SH-SY5Y (cell line): ENCODE results near the gene CD3G.

Experiments
- GATA2 ChIP-seq: IDR thresholded peaks from 2 replicates; pipeline ENCODE4 v1.6.1; 2011; ENCODE audit warnings: mild to moderate bottlenecking, low read depth, low read length
- GATA3 ChIP-seq: IDR thresholded peaks from 2 replicates; pipeline ENCODE4 v1.6.1; 2011; ENCODE audit warnings: low read depth, mild to moderate bottlenecking, low read length, moderate library complexity

The CD3G gene

GRCh38 chr11:118380571-118380970 lies 36.4 kb downstream of the CD3G start:
- TF ChIP-seq GATA3 (no peak), GATA2 (no peak)

DNA sequence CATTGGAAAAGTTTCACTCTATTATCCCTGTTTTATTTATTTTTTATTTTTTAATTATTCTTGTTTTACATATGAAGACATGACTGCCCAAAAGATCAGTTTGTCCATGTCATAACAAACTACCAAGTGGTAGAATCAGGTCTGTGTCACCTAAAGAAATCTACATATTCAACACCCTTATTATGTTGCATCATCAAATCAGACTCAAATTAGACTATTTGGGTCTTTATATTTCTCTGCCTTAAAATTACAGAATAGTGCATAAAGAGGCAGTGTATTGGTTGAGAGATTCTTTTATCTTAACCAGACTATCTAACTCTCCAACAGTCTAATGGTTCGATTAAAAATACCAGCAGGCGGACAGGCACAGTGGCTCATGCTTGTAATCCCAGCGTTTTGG lies 38.8 kb downstream of the CD3G start:
- TF ChIP-seq GATA3, result no peak
- no peak for TF ChIP-seq GATA2

DNA sequence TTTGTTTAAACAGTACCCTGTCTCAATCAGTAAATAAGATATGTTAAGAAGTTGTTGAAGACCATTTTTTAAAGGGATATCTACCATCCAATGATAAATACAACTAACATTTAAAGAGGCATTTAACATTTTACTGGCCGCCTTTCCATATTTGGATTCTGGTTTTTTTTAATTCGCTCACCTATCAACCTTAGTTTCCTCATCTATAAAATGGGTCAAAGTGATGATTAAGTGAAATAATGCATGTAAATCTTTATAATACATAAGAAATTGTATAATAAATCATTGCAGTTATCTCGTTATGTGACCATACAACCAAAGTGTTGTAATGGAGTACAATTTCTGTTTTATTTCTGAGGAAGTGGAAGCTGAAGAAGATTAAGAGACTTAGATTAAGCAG lies 39.5 kb downstream of the CD3G start:
- TF ChIP-seq GATA2 (no peak), GATA3 (no peak)

DNA sequence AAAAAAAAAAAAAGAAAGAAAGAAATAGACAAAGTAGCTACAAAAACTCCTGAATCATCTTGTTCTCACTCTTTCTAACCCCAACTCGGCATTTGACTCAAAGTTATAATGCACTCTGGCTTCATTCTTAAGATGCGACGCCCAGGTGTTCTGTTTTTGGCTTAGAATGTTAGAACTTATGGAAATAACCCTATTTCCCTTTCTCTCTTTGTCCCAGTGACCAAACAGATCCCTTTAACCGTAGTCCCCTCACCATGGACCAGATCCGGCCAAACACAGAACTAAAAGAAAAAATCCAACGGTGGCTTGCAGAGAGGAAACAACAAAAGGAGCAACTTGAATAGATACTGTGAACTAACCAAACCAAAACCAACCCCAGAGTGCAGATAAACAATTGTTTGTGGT lies 52.0 kb downstream of the CD3G start:
- TF ChIP-seq GATA3 (no peak), GATA2 (no peak)

DNA sequence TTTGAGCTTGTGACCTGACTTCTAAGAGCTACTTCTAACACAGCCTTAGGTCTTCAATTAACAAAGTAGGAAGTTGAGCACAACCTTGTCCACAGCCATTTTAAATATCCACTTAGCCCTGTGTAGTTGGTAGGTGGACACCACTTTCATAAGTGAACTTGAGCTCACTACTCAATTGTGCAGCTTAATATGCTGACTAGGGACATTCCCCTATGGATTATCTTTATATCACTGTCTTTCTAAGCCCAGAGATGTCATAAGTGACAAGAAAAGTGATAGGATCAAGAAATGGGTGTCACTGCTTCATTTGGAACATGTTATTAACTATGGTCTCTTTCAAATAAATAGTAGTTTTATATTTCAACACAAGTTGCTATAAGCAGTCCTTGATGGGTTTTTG lies 53.3 kb downstream of the CD3G start:
- TF ChIP-seq GATA2, result no peak
- no peak for TF ChIP-seq GATA3

- TF ChIP-seq GATA2 (no peak), GATA3 (no peak)
Measured at GRCh38 chr11:118398791-118399559, 54.8 kb downstream of the CD3G start.

DNA sequence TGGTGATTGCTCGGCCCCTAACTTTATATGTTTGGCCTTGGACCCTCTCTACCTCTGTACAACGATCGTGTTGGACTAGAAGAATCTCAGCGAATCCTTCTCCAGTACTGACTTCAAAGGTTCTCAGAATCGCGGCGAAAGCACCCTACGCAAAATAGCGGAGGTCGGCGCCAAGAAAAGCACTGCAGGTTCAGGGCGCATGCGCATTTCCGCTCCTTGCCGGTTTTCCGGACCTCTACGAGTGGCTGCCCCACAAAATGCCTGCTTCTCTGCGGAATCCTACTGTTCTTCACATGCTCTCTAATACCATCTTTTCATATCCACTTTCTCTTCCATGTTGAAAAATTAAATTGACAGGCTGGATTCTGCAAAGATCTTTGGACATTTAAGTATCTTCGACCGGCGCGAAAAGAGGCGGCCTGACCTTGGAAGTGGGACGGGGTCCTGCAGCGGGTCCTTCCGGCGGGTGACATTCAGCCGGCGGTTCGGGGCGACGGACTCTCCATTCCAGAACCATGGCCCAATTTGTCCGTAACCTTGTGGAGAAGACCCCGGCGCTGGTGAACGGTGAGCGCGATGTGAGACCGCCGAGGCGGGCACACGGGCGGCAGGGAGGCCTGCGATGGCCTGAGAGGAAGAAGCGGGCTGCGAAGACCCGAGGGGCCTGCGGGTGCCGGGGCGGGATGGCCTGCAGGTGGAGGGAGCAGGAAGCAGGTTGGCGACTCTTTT lies 57.2 kb downstream of the CD3G start, which contains the start of gene ATP5MG:
Gene ATP5MG (plus strand): TSS at position 456 of the 729 bp plus-strand sequence. CDS start 60 bp downstream, at position 516.
- TF ChIP-seq GATA3, result no peak
- TF ChIP-seq GATA2, result no peak

- no peak for TF ChIP-seq GATA2
Measured at GRCh38 chr11:118401880-118402590, 57.9 kb downstream of the CD3G start.
